Right ventricle myocardium superior (tissue), 1 donor: ENCODE measurements around the gene SLC39A11. TPM values are rescaled to one million over a fixed set of nuclear protein-coding genes. Genes with fewer than 3 reads are reported as not detected.
"Not testable (repeated sequence)": the region's sequence is repeated elsewhere in the genome, so short reads cannot be mapped to it uniquely, and the experiment has no call there.

Experiments used
- ATAC-seq: fragments of 200-7000 bp; cut with Tn5 transposase; one replicate; pipeline ENCODE4 v1.9.1; 2020; ENCODE audit warnings: mild to moderate bottlenecking; ENCODE audit not compliant: poor library complexity
- DNase-seq: peaks from one replicate; pipeline ENCODE4 v3.0.0-alpha.2; 2020
- intact Hi-C: fragments of 100-400 bp; cut with DNase I; formaldehyde crosslinking; loops from one replicate; pipeline ENCODE4 v1.11.2; 2022
- total RNA-seq: library from RNA; stranded (reverse); fragmentation: NEBNext Ultra II Directional; extraction: Animal tissue kit (Norgen Biotek cat#: 25700); gene quantifications from one replicate; pipeline ENCODE4 v1.2.1, GENCODE V29; 2021
- donor health status: DM: no; HTN: yes; CAD: no; lungs with severe emphysema.

SLC39A11 gene
- total RNA-seq, 1 donor from 2014 or later: 5.5 TPM

- ATAC-seq (no peak), DNase-seq (no peak)
- intact Hi-C loops: no loop called here
Measured at GRCh38 chr17:72710202-72710601, 382.3 kb downstream of the SLC39A11 start.

- DNase-seq, ATAC-seq, intact Hi-C loops: not testable (repeated sequence)
Measured at GRCh38 chr17:72708682-72709081, 383.8 kb downstream of the SLC39A11 start.

GRCh38 chr17:72707881-72708280, 384.6 kb downstream of the SLC39A11 start:
- DNase-seq (no peak), ATAC-seq (no peak)

GRCh38 chr17:72706396-72706981, 386.0 kb downstream of the SLC39A11 start:
- intact Hi-C loops: no loop called here
- DNase-seq: no peak
- no peak for ATAC-seq

More at GRCh38 chr17:72707881-72708280, 384.6 kb downstream of the SLC39A11 start:
- intact Hi-C loops: no loop called here

- DNase-seq (no peak), ATAC-seq (no peak)
- intact Hi-C loops: no loop called here
Measured at GRCh38 chr17:72705905-72706395, 386.5 kb downstream of the SLC39A11 start.

GRCh38 chr17:72702998-72703397, 389.5 kb downstream of the SLC39A11 start:
- ATAC-seq (no peak), DNase-seq (no peak)
- intact Hi-C loops: no loop called here

- intact Hi-C loops: no loop called here
- DNase-seq (no peak), ATAC-seq (no peak)
Measured at GRCh38 chr17:72702136-72702735, 390.3 kb downstream of the SLC39A11 start.

- no peak for ATAC-seq
- intact Hi-C loops: no loop called here
- DNase-seq: no peak
Measured at GRCh38 chr17:72700226-72700625, 392.3 kb downstream of the SLC39A11 start.

GRCh38 chr17:72699545-72699944, 392.9 kb downstream of the SLC39A11 start:
- DNase-seq (no peak), ATAC-seq (no peak)
- intact Hi-C loops: no loop called here

GRCh38 chr17:72697602-72698146, 394.8 kb downstream of the SLC39A11 start:
- no peak for DNase-seq
- ATAC-seq: no peak
- intact Hi-C loops: no loop called here

- intact Hi-C loops: no loop called here
- no peak for DNase-seq
- ATAC-seq: no peak
Measured at GRCh38 chr17:72696721-72697120, 395.8 kb downstream of the SLC39A11 start.

- ATAC-seq (no peak), DNase-seq (no peak)
- intact Hi-C loops: no loop called here
Measured at GRCh38 chr17:72696156-72696555, 396.3 kb downstream of the SLC39A11 start.

GRCh38 chr17:72693956-72694355, 398.5 kb downstream of the SLC39A11 start:
- ATAC-seq (no peak), DNase-seq (no peak)
- intact Hi-C loops: no loop called here

- ATAC-seq (no peak), DNase-seq (no peak)
- intact Hi-C loops: no loop called here
Measured at GRCh38 chr17:72693151-72693878, 399.2 kb downstream of the SLC39A11 start.

GRCh38 chr17:72692676-72693075, 399.8 kb downstream of the SLC39A11 start:
- intact Hi-C loops: no loop called here
- no peak for ATAC-seq
- DNase-seq: no peak

GRCh38 chr17:72691586-72691985, 400.9 kb downstream of the SLC39A11 start:
- DNase-seq: no peak
- intact Hi-C loops: no loop called here
- ATAC-seq: no peak

GRCh38 chr17:72691017-72691416, 401.5 kb downstream of the SLC39A11 start:
- DNase-seq (no peak), ATAC-seq (no peak)
- intact Hi-C loops: no loop called here

- intact Hi-C loops: no loop called here
- ATAC-seq: no peak
- no peak for DNase-seq
Measured at GRCh38 chr17:72687886-72688285, 404.6 kb downstream of the SLC39A11 start.

- DNase-seq (no peak), ATAC-seq (no peak)
- intact Hi-C loops: no loop called here
Measured at GRCh38 chr17:72684405-72685020, 408.0 kb downstream of the SLC39A11 start.
